H1 (cell line): Measurements from ENCODE around the gene MOB2. TPM values are rescaled to one million over a fixed set of nuclear protein-coding genes. Genes with fewer than 3 reads are reported as not detected.

ENCODE experiments used
- CTCF ChIA-PET: fragments of 300-600 bp; sonication (Branson Sonifier 250); formaldehyde crosslinking; loops from one replicate; lab custom pipeline; 2021; ENCODE audit not compliant: partially characterized antibody; lab: Charles Lee
- POLR2A ChIA-PET: fragments of 300-600 bp; sonication (Branson Sonifier 250); formaldehyde crosslinking; loops from one replicate; lab custom pipeline; 2021; ENCODE audit warnings: inconsistent platforms; ENCODE audit not compliant: partially characterized antibody; lab: Charles Lee
- DNase-seq, 2 experiments: peaks; one replicate each; pipeline versions ENCODE4 v3.0.0 to v3.0.0-alpha.2; 2010 to 2022; ENCODE audit warnings: low spot score in 2 of 2, low read depth in 1 of 2, mixed read lengths in 1 of 2
- FAIRE-seq: peaks from 2 replicates; lab custom pipeline; 2011; peaks lifted over from hg19 to GRCh38; lab: Jason Lieb, UNC
- H2AFZ ChIP-seq: 2 replicates; pipeline ENCODE4 v1.8.1; 2012; ENCODE audit warnings: low read length, inconsistent platforms
- H2AK5ac ChIP-seq: 2 replicates; pipeline ENCODE4 v1.6.1; 2013; ENCODE audit warnings: low read depth, low read length
- H2BK120ac ChIP-seq: replicated peaks from 2 replicates; pipeline ENCODE3; 2013; ENCODE audit warnings: low read depth, low read length, inconsistent platforms
- H2BK12ac ChIP-seq: 2 replicates; pipeline ENCODE4 v1.6.1; 2013; ENCODE audit warnings: low read depth, low read length
- H2BK15ac ChIP-seq: 2 replicates; pipeline ENCODE4 v1.6.1; 2013; ENCODE audit warnings: low read length
- H2BK20ac ChIP-seq: 2 replicates; pipeline ENCODE4 v1.6.1; 2013; ENCODE audit warnings: low read length
- H2BK5ac ChIP-seq: 2 replicates; pipeline ENCODE4 v1.6.1; 2013; ENCODE audit warnings: low read depth, low read length
- H3K14ac ChIP-seq: 2 replicates; pipeline ENCODE4 v1.6.1; 2013; ENCODE audit warnings: inconsistent platforms; ENCODE audit not compliant: insufficient read length
- H3K18ac ChIP-seq: 2 replicates; pipeline ENCODE4 v1.6.1; 2013; ENCODE audit warnings: low read length; ENCODE audit errors: extremely low read depth
- H3K23ac ChIP-seq: 2 replicates; pipeline ENCODE4 v1.6.1; 2013; ENCODE audit warnings: inconsistent platforms; ENCODE audit not compliant: insufficient read length
- H3K23me2 ChIP-seq: 2 replicates; pipeline ENCODE4 v1.6.1; 2013; ENCODE audit warnings: low read depth, low read length
- H3K27ac ChIP-seq: 2 replicates; pipeline ENCODE4 v1.6.1; 2011; ENCODE audit warnings: low read depth, low read length, inconsistent platforms
- H3K27me3 ChIP-seq, 4 experiments: replicated peaks in 1 of 4; 1 replicate in 1 of 4; 2 replicates in 3 of 4; pipeline versions ENCODE4 v1.6.1 to v1.8.1; 2011 to 2013; ENCODE audit warnings: low read length in 3 of 4, mild to moderate bottlenecking in 3 of 4, inconsistent platforms in 2 of 4, mixed read lengths in 2 of 4, moderate library complexity in 1 of 4; ENCODE audit not compliant: control insufficient read depth in 3 of 4, insufficient read depth in 3 of 4; ENCODE audit errors: extremely low read depth in 1 of 4
- H3K36me3 ChIP-seq, 4 experiments: 2 replicates each; pipeline versions ENCODE4 v1.6.1 to v1.8.1; 2011 to 2013; ENCODE audit warnings: mild to moderate bottlenecking in 4 of 4, low read length in 3 of 4, moderate library complexity in 2 of 4, control low read depth in 1 of 4, inconsistent platforms in 1 of 4; ENCODE audit not compliant: insufficient read depth in 4 of 4, control insufficient read depth in 2 of 4
- H3K4ac ChIP-seq: replicated peaks from 2 replicates; pipeline ENCODE3; 2013; ENCODE audit warnings: low read length, low read depth, mixed read lengths, inconsistent platforms; ENCODE audit not compliant: insufficient read length
- H3K4me1 ChIP-seq, 4 experiments: replicated peaks in 1 of 4; 1 replicate in 1 of 4; 2 replicates in 3 of 4; pipeline versions ENCODE4 v1.6.1 to v1.8.1; 2011 to 2013; ENCODE audit warnings: low read length in 3 of 4, inconsistent platforms in 2 of 4, mixed read lengths in 1 of 4; ENCODE audit not compliant: insufficient read depth in 4 of 4, control insufficient read depth in 3 of 4
- H3K4me2 ChIP-seq, 2 experiments: 2 replicates each; pipeline versions ENCODE4 v1.6.1 to v1.8.1; 2011 to 2013; ENCODE audit warnings: low read depth in 2 of 2, low read length in 2 of 2, control low read depth in 1 of 2, inconsistent platforms in 1 of 2, mild to moderate bottlenecking in 1 of 2; ENCODE audit not compliant: insufficient read depth in 1 of 2
- H3K4me3 ChIP-seq, 4 experiments: fragments of 200-600, 300-600 bp in 1 of 4; sonication (generic), shearing (Covaris generic), sonication (Bioruptor Twin) in 1 of 4; 2 replicates each; pipeline versions ENCODE4 v1.5.1 to v1.8.1; 2011 to 2016; ENCODE audit warnings: low read length in 4 of 4, low read depth in 3 of 4, control low read depth in 2 of 4, inconsistent platforms in 2 of 4, mild to moderate bottlenecking in 2 of 4, mixed read lengths in 1 of 4, moderate library complexity in 1 of 4; ENCODE audit not compliant: insufficient read depth in 2 of 4; ENCODE audit errors: extremely low read depth in 1 of 4
- H3K56ac ChIP-seq: replicated peaks from 2 replicates; pipeline ENCODE3; 2013; ENCODE audit warnings: low read depth, mild to moderate bottlenecking, mixed read lengths, low read length, inconsistent platforms; ENCODE audit not compliant: insufficient read length
- H3K79me1 ChIP-seq: 2 replicates; pipeline ENCODE4 v1.6.1; 2013; ENCODE audit warnings: low read depth, low read length, control low read depth
- H3K79me2 ChIP-seq, 2 experiments: 2 replicates each; pipeline versions ENCODE4 v1.6.1 to v1.8.1; 2012 to 2013; ENCODE audit warnings: low read length in 2 of 2, mild to moderate bottlenecking in 2 of 2, inconsistent platforms in 1 of 2; ENCODE audit not compliant: insufficient read depth in 2 of 2, control insufficient read depth in 1 of 2
- H3K9ac ChIP-seq, 4 experiments: replicated peaks in 1 of 4; 1 replicate in 1 of 4; 2 replicates in 3 of 4; pipeline versions ENCODE4 v1.6.1 to v1.8.1; 2011 to 2013; ENCODE audit warnings: low read depth in 3 of 4, low read length in 3 of 4, control low read depth in 2 of 4, mild to moderate bottlenecking in 2 of 4, moderate library complexity in 2 of 4, inconsistent platforms in 1 of 4; ENCODE audit errors: extremely low read depth in 1 of 4
- H3K9me3 ChIP-seq, 2 experiments: 2 replicates each; pipeline versions ENCODE4 v1.6.1 to v1.8.1; 2012 to 2013; ENCODE audit warnings: mild to moderate bottlenecking in 2 of 2, moderate library complexity in 2 of 2, control low read depth in 1 of 2, inconsistent platforms in 1 of 2, low read depth in 1 of 2, low read length in 1 of 2, mixed read lengths in 1 of 2; ENCODE audit not compliant: insufficient read depth in 2 of 2
- H4K20me1 ChIP-seq, 2 experiments: replicated peaks in 1 of 2; 2 replicates each; pipeline versions ENCODE3 to v1.8.1; 2011 to 2013; ENCODE audit warnings: inconsistent platforms in 2 of 2, low read length in 2 of 2, mild to moderate bottlenecking in 1 of 2; ENCODE audit not compliant: insufficient read depth in 2 of 2, control insufficient read depth in 1 of 2
- H4K5ac ChIP-seq: 2 replicates; pipeline ENCODE4 v1.6.1; 2013; ENCODE audit warnings: low read length, low read depth, mixed read lengths, inconsistent platforms; ENCODE audit not compliant: insufficient read length
- H4K8ac ChIP-seq: 2 replicates; pipeline ENCODE4 v1.8.0; 2013; ENCODE audit warnings: mild to moderate bottlenecking, moderate library complexity, low read length, inconsistent platforms; ENCODE audit not compliant: insufficient read depth; ENCODE audit errors: extremely low read depth
- H4K91ac ChIP-seq: replicated peaks from 2 replicates; pipeline ENCODE3; 2013; ENCODE audit warnings: low read length, mixed read lengths, inconsistent platforms; ENCODE audit not compliant: insufficient read length
- ATF2 ChIP-seq: IDR thresholded peaks from 2 replicates; pipeline ENCODE4 v1.6.1; 2012; ENCODE audit warnings: low read length, inconsistent platforms
- ATF3 ChIP-seq: IDR thresholded peaks from 2 replicates; pipeline ENCODE4 v1.6.1; 2011; ENCODE audit warnings: low read depth, mild to moderate bottlenecking, low read length; ENCODE audit not compliant: insufficient read depth
- HDAC2 ChIP-seq, 2 experiments: fragments of 300-600 bp in 1 of 2; sonication (generic) in 1 of 2; IDR thresholded peaks; 2 replicates each; pipeline ENCODE4 v1.6.1; 2011 to 2012; ENCODE audit warnings: low read depth in 2 of 2, low read length in 2 of 2, mild to moderate bottlenecking in 2 of 2, moderate library complexity in 2 of 2, borderline replicate concordance in 1 of 2, inconsistent platforms in 1 of 2
- POLR2AphosphoS5 ChIP-seq: IDR thresholded peaks from 2 replicates; pipeline ENCODE4 v1.6.1; 2011; ENCODE audit warnings: low read depth, low read length
- RBBP5 ChIP-seq: IDR thresholded peaks from 2 replicates; pipeline ENCODE4 v1.7.1; 2012; ENCODE audit warnings: low read depth, mild to moderate bottlenecking, inconsistent platforms, low read length, moderate library complexity, borderline replicate concordance
- RNF2 ChIP-seq: fragments of 200-900, 300-1000 bp; sonication (generic); IDR thresholded peaks from 2 replicates; pipeline ENCODE4 v1.7.1; 2016; ENCODE audit warnings: borderline replicate concordance, low read depth, mild to moderate bottlenecking, antibody characterized with exemption, low read length; ENCODE audit not compliant: poor library complexity, severe bottlenecking; ENCODE audit errors: missing control alignments
- SIX5 ChIP-seq: IDR thresholded peaks from 2 replicates; pipeline ENCODE4 v1.6.1; 2011; ENCODE audit warnings: mild to moderate bottlenecking, low read depth, low read length
- YY1 ChIP-seq: IDR thresholded peaks from 2 replicates; pipeline ENCODE4 v1.6.1; 2011; ENCODE audit warnings: low read depth, mild to moderate bottlenecking, low read length
- WGBS, 2 experiments: shearing (Covaris generic) in 1 of 2; methylation state at CpG; one replicate each; pipeline versions ENCODE4 v1.1.6 to v1.1.7; 2013 to 2015; ENCODE audit warnings: low lambda C conversion rate in 2 of 2, mixed read lengths in 2 of 2, inconsistent platforms in 1 of 2, low coverage in 1 of 2, missing lambda C conversion rate in 1 of 2; ENCODE audit not compliant: insufficient replicate concordance in 2 of 2, insufficient coverage in 1 of 2, insufficient read length in 1 of 2; ENCODE audit errors: extremely low coverage in 1 of 2, missing lambda C conversion rate in 1 of 2; 5-methylcytosine and 5-hydroxymethylcytosine counted together
- polyA plus RNA-seq, 7 experiments: library from polyadenylated mRNA; depleted of rRNA in 3 of 7; stranded (reverse) in 5 of 7; unstranded in 2 of 7; fragments of >200 nt in 5 of 7; fragments of 200-250 nt in 2 of 7; gene quantifications; 1 replicate in 5 of 7; 2 replicates in 1 of 7; 4 replicates in 1 of 7; pipeline versions ENCODE4 v1.2.1 to v1.2.3, GENCODE V29; 2011 to 2013; ENCODE audit warnings: missing spikeins in 2 of 7, mixed read lengths in 2 of 7
- total RNA-seq: library from RNA; stranded (reverse); fragmentation: NEBNext Ultra II Directional; extraction: Animal tissue kit (Norgen Biotek cat#: 25700); gene quantifications from 2 replicates; pipeline ENCODE4 v1.2.1, GENCODE V29; 2021
- TF ChIP-seq, protein P1 (sequence below): IDR thresholded peaks from 2 replicates; pipeline ENCODE4 v1.6.1; 2012; ENCODE audit warnings: inconsistent platforms

MOB2 gene
- total and polyA plus RNA-seq, 2 of the 8 experiments (the other 6 are each of a cell fraction or from before 2014, with no cell fraction given) = 18.6 to 28.2 TPM

- 89% methylated on average over 13 of the region's 16 CpGs; no CpG with 5 or more reads in 1 of the 2 experiments for WGBS, 2 experiments
- Histone ChIP-seq H3K79me2 (no peaks in the 10 kb centered on the region), H3K79me1 (no peaks in the 10 kb centered on the region), H2BK12ac (no peak overlapping the region), H3K9ac (no peak overlapping the region), H3K4me2 (no peak overlapping the region), H3K14ac (no peak overlapping the region), H3K9me3 (peaks cover 0 to 6% of the 10 kb centered on the region in 2 experiments; a peak in 1 of 4 replicates), H3K36me3 (peaks cover 0 to 6% (median 0%) of the 10 kb centered on the region in 4 experiments; a peak in 2 of 8 replicates), H3K23me2 (no peaks in the 10 kb centered on the region; the same call in 1 of the 2 replicates), H4K8ac (no peak overlapping the region), H4K91ac (no peak overlapping the region), H2BK5ac (no peak overlapping the region; the same call in 1 of the 2 replicates), H3K4me3 (no peak overlapping the region), H3K4me1 (no peaks in the 10 kb centered on the region; a peak in 1 of 7 replicates), H2BK120ac (no peak overlapping the region), H2AK5ac (no peak overlapping the region), H4K20me1 (peaks cover 0 to 3% of the 10 kb centered on the region in 2 experiments), H3K18ac (no peak overlapping the region), H2BK20ac (no peak overlapping the region), H2BK15ac (no peak overlapping the region), H3K27me3 (no peaks in the 10 kb centered on the region), H3K23ac (no peak overlapping the region), H3K27ac (no peak overlapping the region), H4K5ac (no peak overlapping the region), H3K56ac (no peak overlapping the region), H2AFZ (no peak overlapping the region), H3K4ac (no peak overlapping the region)
- DNase-seq (no peak), FAIRE-seq (no peak)
- ChIA-PET CTCF (interaction anchor here (1.1 to 5.2 kb wide), 6 partner anchors 10 to 65 kb away, joined by 3 to 34 read pairs (median 3); no protein-coding TSS in a partner anchor), POLR2A (interaction anchor here (1.1 to 1.8 kb wide), 3 partner anchors 11 to 69 kb away, joined by 3 to 7 read pairs (median 3); no protein-coding TSS in a partner anchor)
- TF ChIP-seq RNF2 (no peak), POLR2AphosphoS5 (no peak), SIX5 (no peak), ATF2 (no peak), ATF3 (no peak), YY1 (no peak), RBBP5 (no peak), HDAC2 (IDR thresholded peaks at IDR 0.05; ENCODE audit: borderline replicate concordance in 1 of 2, low read depth in 2 of 2, low read length in 2 of 2) (no peak)
- TF ChIP-seq, protein P1, sequence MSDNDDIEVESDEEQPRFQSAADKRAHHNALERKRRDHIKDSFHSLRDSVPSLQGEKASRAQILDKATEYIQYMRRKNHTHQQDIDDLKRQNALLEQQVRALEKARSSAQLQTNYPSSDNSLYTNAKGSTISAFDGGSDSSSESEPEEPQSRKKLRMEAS = no peak
Measured at GRCh38 chr11:1466784-1467183, 19.8 kb downstream of the MOB2 start.
